ENCODE data around the gene PROSER2.

PROSER2 gene

DNA sequence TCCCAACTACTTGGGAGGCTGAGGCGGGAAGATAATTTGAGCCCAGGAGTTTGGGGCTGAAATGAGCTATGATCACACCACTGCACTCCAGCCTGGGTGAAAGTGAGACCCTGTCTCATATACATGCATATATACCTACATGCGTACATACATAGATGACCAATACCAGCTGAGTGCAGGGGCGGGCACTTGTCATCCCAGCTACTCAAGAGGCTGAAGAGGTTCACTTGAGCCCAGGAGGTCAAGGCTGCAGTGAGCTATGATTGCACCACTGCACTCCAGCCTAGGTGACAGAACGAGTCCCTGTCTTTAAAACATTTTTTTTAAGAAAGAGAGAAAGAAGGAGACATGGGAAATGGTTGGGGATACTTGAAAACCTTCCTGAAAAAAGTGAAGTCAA, 17.4 kb upstream of the PROSER2 start:
- H3K36me3 ChIP-seq (replicated peaks; ENCODE audit: low read depth, low read length): no peaks in the 10 kb centered on the region
- H3K9me3 ChIP-seq (ENCODE audit: insufficient read depth, low read length): no peaks in the 10 kb centered on the region
- H3K27me3 ChIP-seq (ENCODE audit: low read depth, low read length): peaks cover 6% of the 10 kb centered on the region; the same call in 1 of the 2 replicates
- no peak overlapping the region for H3K4me3 ChIP-seq (ENCODE audit: low read length)
- no peak overlapping the region for H3K9ac ChIP-seq (ENCODE audit: low read length)
- no peak overlapping the region for H2AFZ ChIP-seq (ENCODE audit: low read depth, low read length)
- no peaks in the 10 kb centered on the region for H3K79me2 ChIP-seq (ENCODE audit: low read length)
- H3K4me2 ChIP-seq (ENCODE audit: low read length): no peak overlapping the region
- H3K27ac ChIP-seq (ENCODE audit: low read length): no peak overlapping the region
- H3K4me1 ChIP-seq (ENCODE audit: low read length): no peaks in the 10 kb centered on the region
- no peaks in the 10 kb centered on the region for H4K20me1 ChIP-seq (ENCODE audit: insufficient read depth, low read length)
- TF ChIP-seq, protein P1, sequence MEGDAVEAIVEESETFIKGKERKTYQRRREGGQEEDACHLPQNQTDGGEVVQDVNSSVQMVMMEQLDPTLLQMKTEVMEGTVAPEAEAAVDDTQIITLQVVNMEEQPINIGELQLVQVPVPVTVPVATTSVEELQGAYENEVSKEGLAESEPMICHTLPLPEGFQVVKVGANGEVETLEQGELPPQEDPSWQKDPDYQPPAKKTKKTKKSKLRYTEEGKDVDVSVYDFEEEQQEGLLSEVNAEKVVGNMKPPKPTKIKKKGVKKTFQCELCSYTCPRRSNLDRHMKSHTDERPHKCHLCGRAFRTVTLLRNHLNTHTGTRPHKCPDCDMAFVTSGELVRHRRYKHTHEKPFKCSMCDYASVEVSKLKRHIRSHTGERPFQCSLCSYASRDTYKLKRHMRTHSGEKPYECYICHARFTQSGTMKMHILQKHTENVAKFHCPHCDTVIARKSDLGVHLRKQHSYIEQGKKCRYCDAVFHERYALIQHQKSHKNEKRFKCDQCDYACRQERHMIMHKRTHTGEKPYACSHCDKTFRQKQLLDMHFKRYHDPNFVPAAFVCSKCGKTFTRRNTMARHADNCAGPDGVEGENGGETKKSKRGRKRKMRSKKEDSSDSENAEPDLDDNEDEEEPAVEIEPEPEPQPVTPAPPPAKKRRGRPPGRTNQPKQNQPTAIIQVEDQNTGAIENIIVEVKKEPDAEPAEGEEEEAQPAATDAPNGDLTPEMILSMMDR (IDR thresholded peaks at IDR 0.05; ENCODE audit: low read depth, low read length): no peak
- TF ChIP-seq EZH2phosphoT487 (IDR thresholded peaks at IDR 0.05; ENCODE audit: low read depth): no peak

- H4K20me1 ChIP-seq (ENCODE audit: insufficient read depth, low read length): no peaks in the 10 kb centered on the region
- H3K27me3 ChIP-seq (ENCODE audit: low read depth, low read length): peaks cover 6% of the 10 kb centered on the region; the same call in 1 of the 2 replicates
- no peaks in the 10 kb centered on the region for H3K79me2 ChIP-seq (ENCODE audit: low read length)
- H2AFZ ChIP-seq (ENCODE audit: low read depth, low read length): no peak overlapping the region
- H3K36me3 ChIP-seq (replicated peaks; ENCODE audit: low read depth, low read length): no peaks in the 10 kb centered on the region
- H3K9ac ChIP-seq (ENCODE audit: low read length): no peak overlapping the region
- H3K4me1 ChIP-seq (ENCODE audit: low read length): no peaks in the 10 kb centered on the region
- H3K4me2 ChIP-seq (ENCODE audit: low read length): no peak overlapping the region
- TF ChIP-seq, protein P1 (IDR thresholded peaks at IDR 0.05; ENCODE audit: low read depth, low read length): no peak
- no peak for TF ChIP-seq EZH2phosphoT487 (IDR thresholded peaks at IDR 0.05; ENCODE audit: low read depth)
- no peaks in the 10 kb centered on the region for H3K9me3 ChIP-seq (ENCODE audit: insufficient read depth, low read length)
- H3K4me3 ChIP-seq (ENCODE audit: low read length): no peak overlapping the region
- no peak overlapping the region for H3K27ac ChIP-seq (ENCODE audit: low read length)
These were observed 16.4 kb upstream of the PROSER2 start for GRCh38 chr10:11806706-11807105.

DNA sequence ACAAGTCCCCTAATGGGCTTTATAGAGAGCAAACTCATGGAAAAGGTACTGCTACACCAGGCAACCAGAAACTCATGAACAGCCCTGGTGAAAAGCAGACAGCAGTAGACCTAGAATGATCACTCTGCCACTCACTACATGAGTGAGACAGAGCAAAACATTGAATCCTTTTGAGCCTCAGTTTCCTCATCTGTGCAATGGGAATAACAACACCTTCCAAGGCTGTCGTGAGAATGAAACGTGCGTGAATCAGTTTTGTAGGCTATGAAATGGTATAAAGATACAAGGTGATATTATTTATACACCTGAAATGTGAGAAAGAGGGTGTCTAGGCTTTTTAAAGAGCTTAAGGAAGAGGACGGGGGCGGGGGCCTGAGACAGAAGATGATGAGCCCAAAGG, 14.3 kb upstream of the PROSER2 start:
- no peak overlapping the region for H3K4me3 ChIP-seq (ENCODE audit: low read length)
- TF ChIP-seq, protein P1 (IDR thresholded peaks at IDR 0.05; ENCODE audit: low read depth, low read length): no peak
- TF ChIP-seq EZH2phosphoT487 (IDR thresholded peaks at IDR 0.05; ENCODE audit: low read depth): no peak
- no peak overlapping the region for H2AFZ ChIP-seq (ENCODE audit: low read depth, low read length)
- H3K4me2 ChIP-seq (ENCODE audit: low read length): no peak overlapping the region
- H3K9me3 ChIP-seq (ENCODE audit: insufficient read depth, low read length): no peaks in the 10 kb centered on the region
- no peaks in the 10 kb centered on the region for H3K79me2 ChIP-seq (ENCODE audit: low read length)
- H3K4me1 ChIP-seq (ENCODE audit: low read length): no peaks in the 10 kb centered on the region
- H3K36me3 ChIP-seq (replicated peaks; ENCODE audit: low read depth, low read length): no peaks in the 10 kb centered on the region
- H3K9ac ChIP-seq (ENCODE audit: low read length): no peak overlapping the region
- H3K27me3 ChIP-seq (ENCODE audit: low read depth, low read length): peaks cover 6% of the 10 kb centered on the region; the same call in 1 of the 2 replicates
- H3K27ac ChIP-seq (ENCODE audit: low read length): no peak overlapping the region
- H4K20me1 ChIP-seq (ENCODE audit: insufficient read depth, low read length): no peaks in the 10 kb centered on the region

DNA sequence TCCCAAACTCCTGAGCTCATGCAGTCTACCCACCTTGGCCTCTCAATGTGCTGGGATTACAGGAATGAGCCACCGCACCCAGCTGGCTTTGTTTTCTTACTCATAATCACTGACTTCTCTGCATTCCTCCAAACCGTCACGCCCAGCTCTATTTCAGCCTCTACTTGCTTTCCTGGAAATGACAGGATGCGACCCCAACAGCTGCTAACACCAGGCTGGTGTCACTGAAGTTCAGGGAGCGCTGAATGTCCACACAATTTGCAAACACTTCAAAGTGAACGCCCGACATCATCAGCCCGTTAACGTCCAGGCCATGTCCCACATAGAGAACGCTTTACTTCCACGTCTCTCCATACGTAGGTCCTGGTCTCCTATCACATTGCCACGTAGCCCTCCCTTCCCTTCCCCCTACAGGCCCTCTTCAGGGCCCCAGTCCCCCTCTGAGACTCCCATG, 12.8 kb upstream of the PROSER2 start:
- no peak overlapping the region for H3K4me2 ChIP-seq (ENCODE audit: low read length)
- H2AFZ ChIP-seq (ENCODE audit: low read depth, low read length): no peak overlapping the region
- TF ChIP-seq, protein P1 (IDR thresholded peaks at IDR 0.05; ENCODE audit: low read depth, low read length): no peak
- no peak for TF ChIP-seq EZH2phosphoT487 (IDR thresholded peaks at IDR 0.05; ENCODE audit: low read depth)
- H3K79me2 ChIP-seq (ENCODE audit: low read length): no peaks in the 10 kb centered on the region
- H3K36me3 ChIP-seq (replicated peaks; ENCODE audit: low read depth, low read length): no peaks in the 10 kb centered on the region
- H3K27ac ChIP-seq (ENCODE audit: low read length): no peak overlapping the region
- H3K9ac ChIP-seq (ENCODE audit: low read length): no peak overlapping the region
- no peaks in the 10 kb centered on the region for H3K4me1 ChIP-seq (ENCODE audit: low read length)
- H3K9me3 ChIP-seq (ENCODE audit: insufficient read depth, low read length): no peaks in the 10 kb centered on the region
- no peak overlapping the region for H3K4me3 ChIP-seq (ENCODE audit: low read length)
- no peaks in the 10 kb centered on the region for H4K20me1 ChIP-seq (ENCODE audit: insufficient read depth, low read length)
- peaks cover 6% of the 10 kb centered on the region; the same call in 1 of the 2 replicates for H3K27me3 ChIP-seq (ENCODE audit: low read depth, low read length)

Data from OCI-LY3 (cell line).